SK-N-SH (cell line): Measurements from ENCODE around the gene HEXB.

Experiments
- CTCF ChIP-seq: fragments of 200-600 bp; sonication (generic); IDR thresholded peaks from 2 replicates; pipeline ENCODE4 v1.6.1; 2017; ENCODE audit warnings: antibody characterized with exemption, mild to moderate bottlenecking, moderate library complexity
- NRF1 ChIP-seq: IDR thresholded peaks from 2 replicates; pipeline ENCODE4 v1.6.1; 2012; ENCODE audit warnings: low read depth, mild to moderate bottlenecking, low read length

DNA sequence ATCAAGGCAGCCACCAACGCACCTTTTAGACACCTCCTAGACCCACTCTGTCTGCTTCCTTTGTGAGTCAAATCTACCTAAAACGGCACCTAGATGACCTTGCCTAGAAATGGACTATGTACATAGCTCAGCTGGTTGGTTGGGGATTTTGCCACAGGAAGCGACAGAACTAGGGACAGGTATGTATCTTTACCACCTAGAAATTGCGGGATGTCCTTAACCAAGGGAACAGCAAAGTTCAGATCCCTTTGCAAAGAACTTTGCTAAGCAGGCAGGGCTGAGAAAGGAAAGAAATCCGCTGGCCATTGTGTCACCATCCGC, 42.5 kb upstream of the HEXB start:
- TF ChIP-seq CTCF (no peak), NRF1 (no peak)
